HepG2 (cell line): Measurements from ENCODE around the gene AFF4. TPM values are rescaled to one million over a fixed set of nuclear protein-coding genes. Genes with fewer than 3 reads are reported as not detected.

Experiments
- CAMTA2 ChIP-seq: sonication (generic); formaldehyde crosslinking; IDR thresholded peaks from 2 replicates; pipeline ENCODE4 v1.4.0; 2020; ENCODE audit warnings: mild to moderate bottlenecking, missing genetic modification reagents, borderline replicate concordance
- ESRRA ChIP-seq: sonication (generic); formaldehyde crosslinking; IDR thresholded peaks from 2 replicates; pipeline ENCODE4 v1.5.1; 2020; ENCODE audit warnings: mild to moderate bottlenecking, low read depth, missing genetic modification reagents
- GTF2F1 ChIP-seq: fragments of 150-350 bp; IDR thresholded peaks from 2 replicates; pipeline ENCODE4 v1.6.1; 2014; ENCODE audit warnings: low read length
- HOXA3 ChIP-seq: sonication (generic); formaldehyde crosslinking; IDR thresholded peaks from 2 replicates; pipeline ENCODE4 v1.5.0; 2020; ENCODE audit warnings: missing genetic modification reagents
- KAT7 ChIP-seq: IDR thresholded peaks from 2 replicates; pipeline ENCODE4 v1.6.1; 2018; ENCODE audit warnings: borderline replicate concordance, missing compliant biosample characterization
- KLF16 ChIP-seq, 2 experiments: sonication (generic) in 1 of 2; formaldehyde crosslinking in 1 of 2; IDR thresholded peaks; 2 replicates each; pipeline versions ENCODE4 v1.6.1 to v1.8.0; 2016 to 2023; ENCODE audit warnings: missing genetic modification reagents in 2 of 2, missing compliant biosample characterization in 1 of 2
- MEIS2 ChIP-seq: sonication (generic); formaldehyde crosslinking; IDR thresholded peaks from 2 replicates; pipeline ENCODE4 v1.9.0; 2021; ENCODE audit warnings: mild to moderate bottlenecking, missing genetic modification reagents
- PLRG1 ChIP-seq: fragments of 450-650 bp; conservative IDR thresholded peaks from 2 replicates; pipeline ENCODE4 v1.6.1; 2016
- RELA ChIP-seq: sonication (generic); formaldehyde crosslinking; IDR thresholded peaks from 2 replicates; pipeline ENCODE4 v1.4.0; 2020; ENCODE audit warnings: missing genetic modification reagents
- TAF1 ChIP-seq: sonication (generic); formaldehyde crosslinking; IDR thresholded peaks from 2 replicates; pipeline ENCODE4 v1.4.0; 2020; ENCODE audit warnings: missing genetic modification reagents
- TEAD3 ChIP-seq: optimal IDR thresholded peaks from 2 replicates; pipeline ENCODE3; 2016; ENCODE audit warnings: borderline replicate concordance
- TOE1 ChIP-seq: sonication (generic); formaldehyde crosslinking; IDR thresholded peaks from 2 replicates; pipeline ENCODE4 v1.4.0; 2020; ENCODE audit warnings: mild to moderate bottlenecking, missing genetic modification reagents
- TOPORS ChIP-seq: sonication (generic); formaldehyde crosslinking; IDR thresholded peaks from 2 replicates; pipeline ENCODE4 v1.8.0; 2023; ENCODE audit warnings: mild to moderate bottlenecking, missing genetic modification reagents
- ZEB1 ChIP-seq: IDR thresholded peaks from 2 replicates; pipeline ENCODE4 v1.6.1; 2012; ENCODE audit warnings: mild to moderate bottlenecking, low read depth, inconsistent platforms; ENCODE audit not compliant: insufficient replicate concordance
- ZMYM3 ChIP-seq: sonication (generic); formaldehyde crosslinking; IDR thresholded peaks from 2 replicates; pipeline ENCODE4 v1.5.1; 2020; ENCODE audit warnings: mild to moderate bottlenecking, missing genetic modification reagents
- ZNF10 ChIP-seq: sonication (generic); formaldehyde crosslinking; IDR thresholded peaks from 2 replicates; pipeline ENCODE4 v1.4.0; 2020; ENCODE audit warnings: mild to moderate bottlenecking, low read depth, missing genetic modification reagents, borderline replicate concordance
- ZNF138 ChIP-seq: sonication (generic); formaldehyde crosslinking; IDR thresholded peaks from 2 replicates; pipeline ENCODE4 v1.5.0; 2020; ENCODE audit warnings: mild to moderate bottlenecking, low read depth, missing genetic modification reagents
- ZNF143 ChIP-seq: sonication (generic); formaldehyde crosslinking; IDR thresholded peaks from 2 replicates; pipeline ENCODE4 v1.4.0; 2020; ENCODE audit warnings: missing genetic modification reagents
- ZNF296 ChIP-seq: sonication (generic); formaldehyde crosslinking; conservative IDR thresholded peaks from 2 replicates; pipeline ENCODE4 v1.5.0; 2020; ENCODE audit warnings: mild to moderate bottlenecking, missing genetic modification reagents
- ZNF367 ChIP-seq: sonication (generic); formaldehyde crosslinking; IDR thresholded peaks from 2 replicates; pipeline ENCODE4 v1.4.0; 2020; ENCODE audit warnings: missing genetic modification reagents, borderline replicate concordance
- ZNF543 ChIP-seq: sonication (generic); formaldehyde crosslinking; IDR thresholded peaks from 2 replicates; pipeline ENCODE4 v1.4.0; 2020; ENCODE audit warnings: mild to moderate bottlenecking, missing genetic modification reagents
- ZNF557 ChIP-seq: sonication (generic); formaldehyde crosslinking; IDR thresholded peaks from 2 replicates; pipeline ENCODE4 v1.4.0; 2020; ENCODE audit warnings: missing genetic modification reagents
- ZNF607 ChIP-seq: sonication (generic); formaldehyde crosslinking; IDR thresholded peaks from 2 replicates; pipeline ENCODE4 v1.5.1; 2020; ENCODE audit warnings: missing genetic modification reagents, mild to moderate bottlenecking, borderline replicate concordance
- ZNF775 ChIP-seq: sonication (generic); formaldehyde crosslinking; IDR thresholded peaks from 2 replicates; pipeline ENCODE4 v1.4.0; 2020; ENCODE audit warnings: missing genetic modification reagents, mild to moderate bottlenecking, moderate library complexity, borderline replicate concordance
- ZNF891 ChIP-seq: sonication (generic); formaldehyde crosslinking; IDR thresholded peaks from 2 replicates; pipeline ENCODE4 v1.5.0; 2020; ENCODE audit warnings: mild to moderate bottlenecking, missing genetic modification reagents
- polyA plus RNA-seq, 8 experiments: library from polyadenylated mRNA; depleted of rRNA in 3 of 8; stranded (reverse) in 7 of 8; unstranded in 1 of 8; fragments of >200 nt; fragmentation: Illumina TruSeq in 4 of 8; extraction: Trizol in 4 of 8; gene quantifications; 2 replicates each; pipeline versions ENCODE4 v1.2.1 to v1.2.3, GENCODE V29; 2011 to 2016; ENCODE audit warnings: low read depth in 4 of 8, missing spikeins in 1 of 8, mixed read lengths in 1 of 8; ENCODE audit not compliant: insufficient read depth in 1 of 8
- total RNA-seq, 5 experiments: library from RNA; depleted of rRNA; stranded (reverse); fragments of >200 nt; fragmentation: Illumina TruSeq; extraction: Trizol; gene quantifications; 2 replicates each; pipeline ENCODE4 v1.2.3, GENCODE V29; 2016; ENCODE audit warnings: low read depth in 1 of 5
- TF ChIP-seq, protein P1 (sequence below): fragments of 450-650 bp; IDR thresholded peaks from 2 replicates; pipeline ENCODE4 v1.6.1; 2017; ENCODE audit warnings: mild to moderate bottlenecking
- TF ChIP-seq, protein P2 (sequence below): sonication (generic); formaldehyde crosslinking; IDR thresholded peaks from 2 replicates; pipeline ENCODE4 v1.4.0; 2020; ENCODE audit warnings: missing genetic modification reagents; ENCODE audit errors: not compliant biosample characterization
- TF ChIP-seq, protein P3 (sequence below): sonication (generic); formaldehyde crosslinking; conservative IDR thresholded peaks from 2 replicates; pipeline ENCODE4 v1.4.0; 2020; ENCODE audit warnings: missing genetic modification reagents

The AFF4 gene
- total and polyA plus RNA-seq, 2 of the 13 experiments (the other 11 are each of a cell fraction or from before 2014, with no cell fraction given), result 22.1 to 25.5 TPM

DNA sequence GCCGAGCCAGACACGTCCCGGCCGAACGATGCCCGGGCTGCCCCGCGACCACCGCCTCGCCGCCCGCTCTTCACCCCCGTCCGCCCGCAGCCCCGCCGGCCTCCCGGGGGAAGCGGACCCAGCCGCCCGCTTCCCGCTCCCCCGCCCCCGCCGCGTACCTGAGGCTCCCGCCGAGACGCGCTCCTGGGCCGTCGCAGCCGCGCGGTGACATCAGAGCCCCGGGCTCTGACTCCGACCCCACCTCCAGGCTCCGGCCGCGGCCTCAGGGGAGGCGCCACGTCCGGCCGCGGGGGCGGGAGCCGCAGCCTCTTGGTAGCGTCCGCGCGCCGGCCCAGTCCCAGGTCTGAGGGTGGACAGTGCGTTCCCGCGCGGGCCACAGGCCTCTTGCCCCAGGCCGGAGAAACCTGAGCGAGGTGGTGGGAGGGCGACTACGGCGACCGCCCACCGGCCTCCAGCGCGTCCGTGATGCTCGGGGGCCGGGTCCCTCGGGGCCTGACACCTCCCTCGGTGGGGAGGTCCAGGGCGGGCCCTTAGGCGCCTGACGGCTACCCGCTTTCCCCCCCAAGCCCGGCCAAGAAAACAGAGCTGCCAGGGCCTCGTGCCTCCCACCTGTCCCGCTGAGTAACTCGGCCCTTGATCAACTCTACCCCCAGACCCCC lies 132.9 kb downstream of the AFF4 start, which contains the start of gene SHROOM1 (continued):
- no peak for TF ChIP-seq ZNF367
- TF ChIP-seq TAF1 (CRISPR knock-in tag), result peak; percentile 80
- no peak for TF ChIP-seq ZEB1
- TF ChIP-seq TOPORS (CRISPR knock-in tag), result no peak
- TF ChIP-seq, protein P1, sequence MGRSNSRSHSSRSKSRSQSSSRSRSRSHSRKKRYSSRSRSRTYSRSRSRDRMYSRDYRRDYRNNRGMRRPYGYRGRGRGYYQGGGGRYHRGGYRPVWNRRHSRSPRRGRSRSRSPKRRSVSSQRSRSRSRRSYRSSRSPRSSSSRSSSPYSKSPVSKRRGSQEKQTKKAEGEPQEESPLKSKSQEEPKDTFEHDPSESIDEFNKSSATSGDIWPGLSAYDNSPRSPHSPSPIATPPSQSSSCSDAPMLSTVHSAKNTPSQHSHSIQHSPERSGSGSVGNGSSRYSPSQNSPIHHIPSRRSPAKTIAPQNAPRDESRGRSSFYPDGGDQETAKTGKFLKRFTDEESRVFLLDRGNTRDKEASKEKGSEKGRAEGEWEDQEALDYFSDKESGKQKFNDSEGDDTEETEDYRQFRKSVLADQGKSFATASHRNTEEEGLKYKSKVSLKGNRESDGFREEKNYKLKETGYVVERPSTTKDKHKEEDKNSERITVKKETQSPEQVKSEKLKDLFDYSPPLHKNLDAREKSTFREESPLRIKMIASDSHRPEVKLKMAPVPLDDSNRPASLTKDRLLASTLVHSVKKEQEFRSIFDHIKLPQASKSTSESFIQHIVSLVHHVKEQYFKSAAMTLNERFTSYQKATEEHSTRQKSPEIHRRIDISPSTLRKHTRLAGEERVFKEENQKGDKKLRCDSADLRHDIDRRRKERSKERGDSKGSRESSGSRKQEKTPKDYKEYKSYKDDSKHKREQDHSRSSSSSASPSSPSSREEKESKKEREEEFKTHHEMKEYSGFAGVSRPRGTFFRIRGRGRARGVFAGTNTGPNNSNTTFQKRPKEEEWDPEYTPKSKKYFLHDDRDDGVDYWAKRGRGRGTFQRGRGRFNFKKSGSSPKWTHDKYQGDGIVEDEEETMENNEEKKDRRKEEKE, result no peak
- TF ChIP-seq ZNF891 (CRISPR knock-in tag), result peak; percentile 76; the same call in 1 of the 2 replicates
- TF ChIP-seq MEIS2 (CRISPR knock-in tag), result no peak; the same call in 1 of the 2 replicates
- TF ChIP-seq ZNF775 (CRISPR knock-in tag), result 0 out of 2 replicates have a peak, but pooled peaks have one; percentile 69
- TF ChIP-seq ESRRA (CRISPR knock-in tag), result 0 out of 2 replicates have a peak, but pooled peaks have one; percentile 41
- no peak for TF ChIP-seq ZMYM3 (CRISPR knock-in tag)
- TF ChIP-seq, protein P2, sequence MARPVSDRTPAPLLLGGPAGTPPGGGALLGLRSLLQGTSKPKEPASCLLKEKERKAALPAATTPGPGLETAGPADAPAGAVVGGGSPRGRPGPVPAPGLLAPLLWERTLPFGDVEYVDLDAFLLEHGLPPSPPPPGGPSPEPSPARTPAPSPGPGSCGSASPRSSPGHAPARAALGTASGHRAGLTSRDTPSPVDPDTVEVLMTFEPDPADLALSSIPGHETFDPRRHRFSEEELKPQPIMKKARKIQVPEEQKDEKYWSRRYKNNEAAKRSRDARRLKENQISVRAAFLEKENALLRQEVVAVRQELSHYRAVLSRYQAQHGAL (CRISPR knock-in tag), result no peak
- TF ChIP-seq ZNF557, result no peak
- no peak for TF ChIP-seq RELA (CRISPR knock-in tag)
- TF ChIP-seq KLF16 (CRISPR knock-in tag; IDR thresholded peaks at IDR 0.05), result no peak
- TF ChIP-seq TOE1 (CRISPR knock-in tag), result no peak; the same call in 1 of the 2 replicates
- no peak; the same call in 1 of the 2 replicates for TF ChIP-seq CAMTA2 (CRISPR knock-in tag)
- TF ChIP-seq HOXA3 (CRISPR knock-in tag), result peak; percentile 71; the same call in 1 of the 2 replicates
- TF ChIP-seq PLRG1, result no peak
- peak; percentile 12; the same call in 1 of the 2 replicates for TF ChIP-seq ZNF543 (CRISPR knock-in tag)
- TF ChIP-seq KAT7 (CRISPR knock-in tag), result peak; percentile 68
- no peak for TF ChIP-seq GTF2F1
- no peak for TF ChIP-seq ZNF143 (CRISPR knock-in tag)
- TF ChIP-seq, protein P3, sequence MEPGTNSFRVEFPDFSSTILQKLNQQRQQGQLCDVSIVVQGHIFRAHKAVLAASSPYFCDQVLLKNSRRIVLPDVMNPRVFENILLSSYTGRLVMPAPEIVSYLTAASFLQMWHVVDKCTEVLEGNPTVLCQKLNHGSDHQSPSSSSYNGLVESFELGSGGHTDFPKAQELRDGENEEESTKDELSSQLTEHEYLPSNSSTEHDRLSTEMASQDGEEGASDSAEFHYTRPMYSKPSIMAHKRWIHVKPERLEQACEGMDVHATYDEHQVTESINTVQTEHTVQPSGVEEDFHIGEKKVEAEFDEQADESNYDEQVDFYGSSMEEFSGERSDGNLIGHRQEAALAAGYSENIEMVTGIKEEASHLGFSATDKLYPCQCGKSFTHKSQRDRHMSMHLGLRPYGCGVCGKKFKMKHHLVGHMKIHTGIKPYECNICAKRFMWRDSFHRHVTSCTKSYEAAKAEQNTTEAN (CRISPR knock-in tag), result no peak
- TF ChIP-seq ZNF296 (CRISPR knock-in tag), result 0 out of 2 replicates have a peak, but pooled peaks have one; percentile 46
- no peak for TF ChIP-seq ZNF10 (CRISPR knock-in tag)
- peak; percentile 51 for TF ChIP-seq TEAD3
- TF ChIP-seq ZNF138 (CRISPR knock-in tag), result no peak
- TF ChIP-seq ZNF607 (CRISPR knock-in tag), result peak; percentile 49; the same call in 1 of the 2 replicates
